AG10803 (cell line): ENCODE results near the gene PGBD1.
A peak's percentile ranks its signal among the peaks of the same experiment; 100 is the strongest.

Experiments used
- DNase-seq: peaks from one replicate; pipeline ENCODE4 v3.0.0; 2010; ENCODE audit warnings: low read depth
- H3K4me3 ChIP-seq: 2 replicates; pipeline ENCODE4 v1.5.1; 2011; ENCODE audit warnings: mild to moderate bottlenecking, low read length, control low read depth
- TF ChIP-seq, protein P1 (sequence below): conservative IDR thresholded peaks from 2 replicates; pipeline ENCODE4 v1.5.1; 2011; ENCODE audit warnings: mild to moderate bottlenecking, low read length, control low read depth, inconsistent platforms

PGBD1 gene

GRCh38 chr6:28245206-28245941 is 36.0 kb upstream of the PGBD1 start:
- TF ChIP-seq, protein P1, sequence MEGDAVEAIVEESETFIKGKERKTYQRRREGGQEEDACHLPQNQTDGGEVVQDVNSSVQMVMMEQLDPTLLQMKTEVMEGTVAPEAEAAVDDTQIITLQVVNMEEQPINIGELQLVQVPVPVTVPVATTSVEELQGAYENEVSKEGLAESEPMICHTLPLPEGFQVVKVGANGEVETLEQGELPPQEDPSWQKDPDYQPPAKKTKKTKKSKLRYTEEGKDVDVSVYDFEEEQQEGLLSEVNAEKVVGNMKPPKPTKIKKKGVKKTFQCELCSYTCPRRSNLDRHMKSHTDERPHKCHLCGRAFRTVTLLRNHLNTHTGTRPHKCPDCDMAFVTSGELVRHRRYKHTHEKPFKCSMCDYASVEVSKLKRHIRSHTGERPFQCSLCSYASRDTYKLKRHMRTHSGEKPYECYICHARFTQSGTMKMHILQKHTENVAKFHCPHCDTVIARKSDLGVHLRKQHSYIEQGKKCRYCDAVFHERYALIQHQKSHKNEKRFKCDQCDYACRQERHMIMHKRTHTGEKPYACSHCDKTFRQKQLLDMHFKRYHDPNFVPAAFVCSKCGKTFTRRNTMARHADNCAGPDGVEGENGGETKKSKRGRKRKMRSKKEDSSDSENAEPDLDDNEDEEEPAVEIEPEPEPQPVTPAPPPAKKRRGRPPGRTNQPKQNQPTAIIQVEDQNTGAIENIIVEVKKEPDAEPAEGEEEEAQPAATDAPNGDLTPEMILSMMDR = no peak
- DNase-seq = no peak
- no peak overlapping the region for H3K4me3 ChIP-seq

DNA sequence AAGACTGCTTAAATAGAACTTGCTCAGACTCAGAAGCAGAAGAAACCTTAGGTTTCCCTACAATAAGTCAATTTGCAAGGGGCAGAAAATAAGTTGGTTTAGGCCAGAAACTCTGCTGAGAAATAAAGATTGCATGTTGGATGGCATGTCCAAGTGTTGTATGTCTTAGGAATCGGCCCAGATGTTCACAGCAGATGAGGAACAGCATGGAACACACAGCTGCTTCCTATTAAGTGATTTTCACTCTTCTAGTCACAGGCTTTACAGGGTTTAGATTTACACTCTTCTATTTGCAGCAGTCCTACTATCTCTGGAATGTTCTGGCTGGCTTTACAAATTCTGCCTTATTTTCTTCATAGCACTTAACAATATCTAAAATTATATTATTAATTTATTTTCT is 32.5 kb upstream of the PGBD1 start:
- H3K4me3 ChIP-seq = no peak overlapping the region
- TF ChIP-seq, protein P1 = no peak
- peak; percentile 64 for DNase-seq

GRCh38 chr6:28250747-28251146 is 30.6 kb upstream of the PGBD1 start:
- no peak for DNase-seq
- TF ChIP-seq, protein P1 = no peak
- H3K4me3 ChIP-seq = peak overlapping the region; percentile 96

GRCh38 chr6:28251661-28252008 is 29.7 kb upstream of the PGBD1 start:
- no peak for DNase-seq
- H3K4me3 ChIP-seq = peak overlapping the region; percentile 96
- TF ChIP-seq, protein P1 = no peak

- peak; percentile 92 for DNase-seq
- TF ChIP-seq, protein P1 = no peak
- H3K4me3 ChIP-seq = peak within 1 kb of the TSS; percentile 96
Measured at GRCh38 chr6:28252009-28252975, 29.1 kb upstream of the PGBD1 start, which contains the start of gene ZKSCAN4. ZKSCAN4 (minus strand) TSS chr6:28252269; CDS start chr6:28251980, 289 bp downstream.

DNA sequence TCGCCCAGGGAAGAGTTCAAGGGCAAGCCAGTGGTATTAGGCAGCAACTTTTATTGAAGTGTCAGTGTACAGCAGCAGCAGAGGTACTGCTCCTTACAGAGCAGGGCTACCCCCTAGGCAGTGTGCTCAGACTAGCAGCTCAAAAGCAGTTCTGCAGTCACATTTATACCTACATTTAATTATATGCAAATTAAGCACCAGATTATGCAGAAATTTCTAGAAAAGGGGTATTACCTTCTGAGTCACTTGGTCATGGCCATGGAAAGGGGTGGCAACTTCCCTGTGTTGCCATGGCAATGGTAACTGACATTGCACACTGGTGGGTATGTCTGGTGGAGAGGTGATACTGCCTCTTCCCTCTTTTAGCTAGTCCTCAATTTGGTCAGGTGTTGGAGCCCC is 27.3 kb upstream of the PGBD1 start:
- no peak overlapping the region for H3K4me3 ChIP-seq
- TF ChIP-seq, protein P1 = no peak
- no peak for DNase-seq
